GM12892 (cell line): ENCODE data around the gene PMM2.

ENCODE experiments used
- POLR2A ChIP-seq: IDR thresholded peaks from 2 replicates; pipeline ENCODE4 v1.6.1; 2011; ENCODE audit warnings: low read depth, low read length, control low read depth
- POLR2AphosphoS5 ChIP-seq: IDR thresholded peaks from 2 replicates; pipeline ENCODE4 v1.6.1; 2011; ENCODE audit warnings: low read depth, low read length, control low read depth
- TAF1 ChIP-seq: IDR thresholded peaks from 2 replicates; pipeline ENCODE4 v1.6.1; 2011; ENCODE audit warnings: low read depth, mild to moderate bottlenecking, control low read depth, low read length, borderline replicate concordance

GRCh38 chr16:8887431-8887765 lies 89.8 kb downstream of the PMM2 start:
- TF ChIP-seq POLR2A (peak; percentile 48; the same call in 1 of the 2 replicates), POLR2AphosphoS5 (no peak), TAF1 (no peak)
